A673 (cell line): ENCODE measurements around the gene SAP30BP. TPM values are rescaled to one million over a fixed set of nuclear protein-coding genes. Genes with fewer than 3 reads are reported as not detected.

Source experiments
- BruUV-seq: library from RNA; stranded (reverse); fragments of 400-500 nt; replicated peaks from 2 replicates; lab custom pipeline; 2021; lab: Mats Ljungman, UMichigan
- CTCF ChIA-PET: fragments of 300-600 bp; sonication (Branson Sonifier 250); formaldehyde crosslinking; loops from one replicate; lab custom pipeline; 2022; ENCODE audit warnings: antibody characterized with exemption; lab: Charles Lee
- POLR2A ChIA-PET: fragments of 300-600 bp; sonication (Branson Sonifier 250); formaldehyde crosslinking; loops from one replicate; lab custom pipeline; 2022; ENCODE audit warnings: antibody characterized with exemption; ENCODE audit not compliant: low non-redundant PET; lab: Charles Lee
- DNase-seq: peaks from one replicate; pipeline ENCODE4 v3.0.0-alpha.2; 2015; ENCODE audit warnings: low spot score
- H3K27ac ChIP-seq: fragments of 200-600 bp; sonication (generic); 2 replicates; pipeline ENCODE4 v1.5.1; 2016; ENCODE audit warnings: mixed run types, low read depth, mild to moderate bottlenecking, mixed read lengths, antibody characterized with exemption, low read length; ENCODE audit not compliant: poor library complexity, severe bottlenecking
- H3K27me3 ChIP-seq: fragments of 200-600 bp; sonication (generic); replicated peaks from 2 replicates; pipeline ENCODE4 v1.6.1; 2017; ENCODE audit warnings: mixed run types, low read depth, mild to moderate bottlenecking, mixed read lengths, antibody characterized with exemption, low read length; ENCODE audit not compliant: insufficient read depth, poor library complexity
- H3K36me3 ChIP-seq: fragments of 200-600 bp; sonication (generic); 2 replicates; pipeline ENCODE4 v1.6.1; 2016; ENCODE audit warnings: mixed run types, mild to moderate bottlenecking, mixed read lengths, antibody characterized with exemption, low read length; ENCODE audit not compliant: insufficient read depth, poor library complexity, severe bottlenecking
- H3K4me1 ChIP-seq: fragments of 200-600 bp; sonication (generic); 2 replicates; pipeline ENCODE4 v1.6.1; 2017; ENCODE audit warnings: mixed run types, mild to moderate bottlenecking, mixed read lengths, antibody characterized with exemption, low read length; ENCODE audit not compliant: insufficient read depth, poor library complexity, severe bottlenecking
- H3K4me3 ChIP-seq: fragments of 200-600 bp; sonication (generic); 2 replicates; pipeline ENCODE4 v1.5.1; 2016; ENCODE audit warnings: low read depth, mixed run types, mild to moderate bottlenecking, mixed read lengths, low read length; ENCODE audit not compliant: poor library complexity, severe bottlenecking
- H3K9me3 ChIP-seq: fragments of 200-600 bp; sonication (generic); 2 replicates; pipeline ENCODE4 v1.6.1; 2016; ENCODE audit warnings: mixed run types, low read depth, mild to moderate bottlenecking, mixed read lengths, antibody characterized with exemption, low read length; ENCODE audit not compliant: poor library complexity, severe bottlenecking
- CTCF ChIP-seq: fragments of 300-800, 200-600 bp; sonication (generic); conservative IDR thresholded peaks from 2 replicates; pipeline ENCODE4 v1.5.1; 2017; ENCODE audit warnings: low read depth, mild to moderate bottlenecking, antibody characterized with exemption, low read length, moderate library complexity, mixed read lengths
- EZH2 ChIP-seq: fragments of 200-600 bp; sonication (generic); IDR thresholded peaks from 2 replicates; pipeline ENCODE4 v1.6.1; 2017; ENCODE audit warnings: borderline replicate concordance, low read depth, mild to moderate bottlenecking, mixed read lengths, antibody characterized with exemption, low read length; ENCODE audit not compliant: poor library complexity, severe bottlenecking
- intact Hi-C: fragments of 100-400 bp; cut with micrococcal nuclease; formaldehyde crosslinking; loops from one replicate; pipeline ENCODE4 v1.10.0; 2022; ENCODE audit not compliant: unreplicated experiment
- total RNA-seq: library from RNA; stranded (reverse); gene quantifications from 2 replicates; pipeline ENCODE4 v1.2.3, GENCODE V29; 2021

SAP30BP gene
- total RNA-seq, 1 experiment from 2014 or later = 98.1 TPM

GRCh38 chr17:75739801-75740200 lies 72.7 kb downstream of the SAP30BP start:
- no peak for TF ChIP-seq EZH2
- no peak for TF ChIP-seq CTCF
- no peak overlapping the region for H3K27ac ChIP-seq
- CTCF ChIA-PET = no interaction called here
- no peaks in the 10 kb centered on the region for H3K9me3 ChIP-seq
- BruUV-seq = no TSS peak
- H3K4me1 ChIP-seq = no peaks in the 10 kb centered on the region
- H3K36me3 ChIP-seq = no peaks in the 10 kb centered on the region
- POLR2A ChIA-PET = no interaction called here
- no peaks in the 10 kb centered on the region for H3K27me3 ChIP-seq
- no peak for DNase-seq
- H3K4me3 ChIP-seq = no peak overlapping the region
- intact Hi-C loops = no loop called here

- intact Hi-C loops = no loop called here
- no peaks in the 10 kb centered on the region for H3K4me1 ChIP-seq
- POLR2A ChIA-PET = no interaction called here
- H3K9me3 ChIP-seq = no peaks in the 10 kb centered on the region
- H3K36me3 ChIP-seq = no peaks in the 10 kb centered on the region
- DNase-seq = no peak
- no peak overlapping the region for H3K4me3 ChIP-seq
- CTCF ChIA-PET = no interaction called here
- BruUV-seq = no TSS peak
- no peaks in the 10 kb centered on the region for H3K27me3 ChIP-seq
- H3K27ac ChIP-seq = no peak overlapping the region
- TF ChIP-seq CTCF (no peak), EZH2 (no peak)
Observed at GRCh38 chr17:75740215-75740614, 73.1 kb downstream of the SAP30BP start.

- BruUV-seq = no TSS peak
- DNase-seq = no peak
- H3K27ac ChIP-seq = no peak overlapping the region
- no peak overlapping the region for H3K4me3 ChIP-seq
- no peaks in the 10 kb centered on the region for H3K9me3 ChIP-seq
- ChIA-PET POLR2A (no interaction called here), CTCF (no interaction called here)
- TF ChIP-seq CTCF (no peak), EZH2 (no peak)
- no peaks in the 10 kb centered on the region for H3K36me3 ChIP-seq
- intact Hi-C loops = no loop called here
- H3K4me1 ChIP-seq = no peaks in the 10 kb centered on the region
- no peaks in the 10 kb centered on the region for H3K27me3 ChIP-seq
Observed at GRCh38 chr17:75740631-75741077, 73.5 kb downstream of the SAP30BP start.
